NCI-H526 (cell line): ENCODE measurements around the gene LIMK2.
"Not testable (repeated sequence)": the region's sequence is repeated elsewhere in the genome, so short reads cannot be mapped to it uniquely, and the experiment has no call there.

ENCODE experiments used
- DNase-seq, 2 experiments: peaks; one replicate each; lab custom pipeline; 2025; lab: John Stamatoyannopoulos, UW

Gene LIMK2

DNA sequence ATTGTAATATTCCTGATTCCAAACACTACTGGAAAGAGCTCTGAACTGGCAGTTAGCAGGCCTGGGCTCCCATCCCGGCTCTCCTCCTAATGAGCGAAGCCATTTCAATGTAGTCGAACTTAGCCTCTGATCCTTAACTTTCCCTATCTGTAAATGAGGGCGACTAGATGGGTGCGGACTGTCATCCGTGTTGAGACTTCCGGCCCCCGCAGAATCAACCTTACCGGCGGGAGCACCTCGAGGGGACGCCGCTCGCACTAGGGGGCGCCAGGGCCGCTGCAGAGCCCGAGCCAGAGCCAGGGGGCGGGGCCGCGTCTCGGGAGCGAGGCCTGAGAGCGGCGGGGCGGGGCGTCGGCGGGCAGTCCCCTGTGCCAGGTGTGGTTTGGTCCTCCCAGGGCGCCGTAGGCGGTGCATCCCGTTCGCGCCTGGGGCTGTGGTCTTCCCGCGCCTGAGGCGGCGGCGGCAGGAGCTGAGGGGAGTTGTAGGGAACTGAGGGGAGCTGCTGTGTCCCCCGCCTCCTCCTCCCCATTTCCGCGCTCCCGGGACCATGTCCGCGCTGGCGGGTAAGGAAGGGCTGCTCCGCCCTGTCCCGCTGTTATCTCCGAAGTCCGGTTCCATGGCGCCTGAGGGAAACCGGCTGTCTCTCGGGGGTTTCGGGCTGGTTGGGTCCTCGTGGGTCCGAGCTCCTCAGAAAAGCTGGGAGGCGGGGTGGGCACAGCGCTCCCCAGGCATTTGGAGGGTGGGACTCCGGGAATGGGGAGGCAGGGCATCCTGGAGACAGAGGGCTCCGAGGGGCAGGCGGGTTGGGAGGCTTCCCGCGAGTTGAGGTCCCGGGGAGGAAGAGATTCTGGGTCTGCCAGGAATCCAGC lies at the start of gene LIMK2:
LIMK2 (plus strand) TSS at position 437 of the 869 bp plus-strand sequence; CDS start at position 548, 111 bp downstream.
- DNase-seq: peak; percentile 78 to 98

DNA sequence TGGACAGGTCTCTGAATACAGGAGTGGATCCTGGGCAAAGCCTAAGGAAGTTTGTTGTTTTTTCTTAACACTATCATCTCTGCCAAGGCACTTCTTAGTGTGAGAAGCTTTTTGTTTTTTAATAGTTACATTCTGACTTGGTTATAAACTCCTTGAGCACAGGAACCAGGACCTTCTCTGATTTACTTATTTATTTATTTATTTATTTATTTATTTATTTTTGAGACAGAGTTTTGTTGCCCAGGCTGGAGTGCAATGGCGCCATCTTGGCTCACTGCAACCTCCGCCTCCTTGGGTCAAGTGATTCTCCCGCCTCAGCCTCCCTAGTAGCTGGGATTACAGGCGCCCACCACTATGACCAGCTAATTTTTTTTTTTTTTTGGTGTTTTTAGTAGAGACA lies 41.1 kb upstream of the LIMK2 start:
- DNase-seq: no peak

DNA sequence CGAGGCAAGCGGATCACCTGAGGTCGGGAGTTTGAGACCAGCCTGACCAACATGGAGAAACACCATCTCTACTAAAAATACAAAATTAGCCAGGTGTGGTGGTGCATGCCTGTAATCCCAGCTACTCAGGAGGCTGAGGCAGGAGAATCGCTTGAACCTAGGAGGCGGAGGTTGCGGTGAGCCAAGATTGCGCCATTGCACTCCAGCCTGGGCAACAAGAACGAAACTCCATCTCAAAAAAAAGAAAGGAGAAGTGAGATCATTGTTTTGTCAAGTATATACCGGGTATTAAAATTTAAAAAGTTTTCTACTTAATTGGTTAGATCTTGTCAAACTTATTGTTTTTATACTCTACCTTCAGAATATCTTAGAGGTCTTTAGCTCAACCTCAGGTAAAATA lies 40.4 kb upstream of the LIMK2 start:
- not testable (repeated sequence) for DNase-seq

DNA sequence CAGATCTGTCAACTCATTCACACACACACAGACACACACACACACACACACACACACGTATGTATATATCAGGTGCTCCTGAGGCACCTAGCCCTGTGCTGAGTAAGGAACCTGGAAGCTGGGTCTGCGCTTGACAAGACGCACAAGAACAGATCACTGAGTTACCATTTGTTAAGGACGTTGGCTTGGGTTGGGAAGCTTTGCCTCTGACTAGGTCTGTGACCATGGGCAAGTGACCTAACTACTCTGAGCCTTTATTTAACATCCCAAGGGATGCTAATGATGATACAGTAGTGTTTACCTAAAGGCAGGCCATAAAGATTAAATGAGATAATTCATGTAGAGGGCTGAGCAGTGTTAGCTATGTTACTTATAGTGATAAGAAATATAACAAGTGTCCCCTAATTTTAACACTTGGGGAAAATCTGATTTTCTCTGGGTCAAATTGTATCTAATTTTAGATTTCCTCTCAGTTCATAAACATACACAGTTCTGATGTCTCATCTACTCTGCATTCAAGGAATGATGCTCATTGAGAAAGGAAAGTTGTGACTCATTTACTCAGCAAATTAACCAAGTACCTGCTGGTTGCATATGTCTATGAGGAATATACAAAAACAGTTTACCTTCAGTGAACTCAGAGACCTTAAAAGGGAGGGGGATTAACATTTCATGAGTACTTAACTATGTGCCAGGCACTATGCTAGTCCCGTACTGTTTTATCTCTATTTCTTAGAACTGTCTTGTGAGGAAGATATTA lies 38.5 kb upstream of the LIMK2 start:
- no peak for DNase-seq

DNA sequence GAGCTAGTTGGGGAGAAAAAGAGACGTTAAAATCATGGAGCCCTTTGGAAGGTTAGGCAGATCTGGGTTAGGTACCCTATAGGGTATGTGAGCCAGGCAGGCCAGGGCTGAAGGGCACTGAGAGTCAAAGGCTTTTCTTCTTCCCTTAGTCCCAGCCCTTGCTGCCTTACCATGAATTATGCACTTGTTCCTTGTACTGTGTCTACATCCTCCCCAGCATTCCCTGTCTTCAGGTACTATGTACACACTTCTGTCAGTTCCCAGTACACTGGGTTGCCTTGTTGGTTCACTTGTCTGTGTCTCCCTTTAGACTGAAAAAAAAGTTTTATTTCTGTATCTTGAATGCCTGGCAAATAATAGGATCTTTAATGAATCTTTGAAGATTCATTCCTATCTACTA lies 35.2 kb upstream of the LIMK2 start:
- DNase-seq: no peak

DNA sequence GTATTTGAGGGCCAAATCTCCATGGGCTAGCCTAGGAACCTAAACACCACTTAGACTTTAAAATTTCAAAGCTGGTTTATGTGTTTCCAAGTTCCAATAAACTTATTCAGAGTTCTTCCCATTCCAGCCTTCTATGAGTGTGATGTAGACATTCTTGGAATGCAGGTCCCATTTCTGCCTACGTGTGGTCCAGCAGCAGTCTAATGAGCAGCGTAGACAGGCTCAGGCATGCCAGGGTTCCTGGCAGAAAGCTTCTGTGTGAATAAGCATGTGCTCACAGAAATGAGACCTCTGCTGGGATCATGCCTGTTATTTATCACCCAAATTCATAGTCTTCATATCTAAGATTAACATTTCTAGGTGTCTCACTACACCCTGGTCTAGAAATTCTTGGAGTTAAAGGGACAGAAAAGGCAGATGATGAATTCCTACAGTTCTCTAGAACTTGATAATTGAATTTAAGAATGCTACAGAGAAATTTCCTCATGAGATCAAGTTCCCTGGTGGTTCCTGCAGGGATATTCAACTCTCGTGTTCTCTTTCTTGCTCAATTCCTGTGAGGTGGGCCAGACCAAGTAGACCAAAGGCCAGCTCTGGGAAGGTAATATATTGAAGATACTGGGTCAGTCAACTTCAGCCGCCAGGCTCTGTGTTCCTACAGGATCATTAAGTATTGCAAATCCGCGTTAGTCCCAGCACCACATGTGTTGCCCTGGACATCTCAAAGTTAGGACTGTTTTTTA lies 34.5 kb upstream of the LIMK2 start:
- DNase-seq: peak in 1 of 2 experiments; percentile 6

DNA sequence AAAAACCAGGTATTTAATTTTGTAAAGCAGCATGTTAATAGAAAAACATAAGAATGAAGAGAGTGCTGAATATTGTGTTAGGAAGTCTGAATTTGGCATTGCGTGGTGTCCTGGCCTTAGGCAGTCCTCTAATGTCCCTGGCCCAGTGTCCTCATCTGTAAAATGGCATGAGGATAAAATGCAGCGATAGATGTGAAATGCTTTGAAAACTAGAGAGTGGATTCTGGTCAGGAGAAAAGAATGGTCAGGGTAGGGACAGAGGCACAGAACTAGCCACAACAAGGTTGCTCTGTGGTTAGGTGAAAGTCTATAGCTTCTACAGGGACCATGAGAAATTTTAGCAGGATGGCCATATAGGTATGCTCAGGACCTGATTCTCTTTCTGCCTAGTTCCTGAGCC lies 33.2 kb upstream of the LIMK2 start:
- DNase-seq: no peak

DNA sequence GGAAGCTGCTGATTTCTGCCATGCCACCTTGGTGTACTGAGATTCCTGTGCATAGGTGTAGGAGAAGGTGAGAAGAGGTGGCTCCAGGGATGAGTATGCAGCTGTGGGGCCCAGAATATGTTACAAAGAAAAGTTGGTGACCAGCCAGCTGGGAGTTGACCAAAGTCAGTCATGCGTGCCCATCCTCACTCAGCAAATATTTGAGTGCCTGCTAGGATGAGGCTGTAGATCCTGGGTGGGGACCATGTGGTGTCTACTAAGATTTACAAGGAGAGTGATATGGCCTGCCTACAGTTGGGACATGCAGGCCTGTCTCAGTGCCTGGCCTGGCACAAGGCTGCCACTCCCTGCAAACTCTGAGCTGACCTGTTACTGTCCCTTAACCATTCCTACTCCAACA lies 32.8 kb upstream of the LIMK2 start:
- peak in 1 of 2 experiments; percentile 23 for DNase-seq

DNA sequence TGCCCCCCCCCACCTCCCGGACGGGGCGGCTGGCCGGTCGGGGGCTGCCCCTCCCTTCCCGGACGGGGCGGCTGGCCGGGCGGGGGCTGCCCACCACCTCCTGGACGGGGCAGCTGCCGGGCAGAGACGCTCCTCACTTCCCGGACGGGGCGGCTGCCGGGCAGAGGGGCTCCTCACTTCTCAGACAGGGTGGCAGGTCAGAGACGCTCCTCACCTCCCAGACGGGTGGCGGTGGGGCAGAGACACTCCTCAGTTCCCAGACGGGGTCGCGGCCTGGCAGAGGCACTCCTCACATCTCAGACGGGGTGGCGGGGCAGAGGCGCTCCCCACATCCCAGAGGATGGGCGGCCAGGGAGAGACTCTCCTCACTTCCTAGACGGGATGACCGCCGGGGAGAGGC lies 28.1 kb upstream of the LIMK2 start:
- DNase-seq: no peak

DNA sequence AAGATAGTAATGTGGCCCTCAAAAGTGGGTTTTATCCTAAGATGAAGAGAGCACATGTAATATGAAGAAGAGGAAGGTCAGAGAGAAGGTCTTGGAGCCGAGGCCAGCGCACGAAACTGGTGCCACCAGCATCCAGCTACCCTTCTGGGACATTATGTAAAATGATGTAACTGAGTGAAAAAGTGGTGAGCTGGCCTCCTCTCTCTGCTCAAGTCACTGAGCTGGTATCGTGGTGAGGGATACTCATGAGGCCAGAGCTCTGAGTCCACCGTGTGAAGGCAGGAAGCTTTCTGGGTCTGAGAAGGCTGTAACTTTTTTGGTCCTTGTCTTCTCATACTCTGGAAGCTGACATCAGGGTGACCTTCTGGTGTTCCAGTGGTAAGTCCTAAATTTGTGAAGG lies 27.0 kb upstream of the LIMK2 start:
- DNase-seq: no peak

DNA sequence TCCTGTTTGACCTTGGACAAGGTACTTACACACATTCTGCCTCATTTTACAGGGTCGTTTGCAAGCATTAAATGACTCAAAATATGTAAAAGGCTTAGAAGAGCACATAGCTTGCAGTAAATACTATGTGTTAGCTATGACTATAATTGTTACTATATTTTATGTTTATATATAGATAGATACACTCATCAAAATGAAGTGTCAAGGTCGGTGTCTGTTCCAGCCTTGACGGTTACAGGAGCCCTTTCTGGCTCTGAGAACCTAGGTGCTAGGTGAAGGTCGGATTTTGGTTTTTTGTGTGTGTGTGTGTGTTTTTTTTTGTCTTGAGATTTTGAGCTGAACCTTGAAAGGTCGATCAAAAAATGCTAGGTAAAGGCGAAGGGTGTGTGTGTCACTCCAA lies 24.5 kb upstream of the LIMK2 start:
- no peak for DNase-seq

DNA sequence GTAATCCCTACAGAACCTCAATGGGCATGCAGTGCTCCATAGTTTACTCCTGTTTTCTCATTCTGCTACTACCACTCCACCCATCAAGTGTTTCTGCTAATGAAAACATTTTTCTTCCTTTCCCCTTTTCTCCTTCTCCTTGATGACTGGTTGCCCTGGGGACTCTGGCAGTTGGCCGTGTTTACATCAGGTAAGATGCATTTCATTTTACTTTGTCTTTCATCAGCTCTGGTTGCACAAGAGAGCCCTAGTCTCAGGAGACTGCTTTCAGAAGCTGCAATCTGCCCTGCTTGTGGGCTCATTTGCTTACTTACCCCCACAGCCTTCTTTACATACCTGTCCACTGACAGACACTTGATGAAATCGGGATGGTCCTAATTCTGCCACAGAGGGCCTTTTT lies 19.6 kb upstream of the LIMK2 start:
- DNase-seq: peak; percentile 61 to 71

DNA sequence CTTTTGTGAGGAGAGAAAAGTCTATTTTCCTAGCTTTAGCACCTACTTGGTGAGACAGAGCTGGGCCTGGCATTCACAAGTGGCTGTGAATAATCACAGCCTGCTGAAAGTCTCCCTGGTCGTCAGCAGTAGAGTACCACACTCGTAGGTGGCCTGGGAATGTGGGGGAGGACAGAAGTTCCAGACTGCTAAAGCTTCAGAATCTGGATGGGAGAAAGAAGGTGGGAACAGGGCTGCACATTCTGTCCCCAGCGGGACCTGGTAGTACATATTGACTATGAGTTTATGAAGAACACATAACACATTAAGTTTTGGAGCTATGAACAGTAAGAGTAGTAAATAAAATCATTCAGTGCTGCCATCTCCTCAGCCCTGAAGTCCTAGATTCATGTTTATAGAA lies 19.0 kb upstream of the LIMK2 start:
- DNase-seq: no peak

DNA sequence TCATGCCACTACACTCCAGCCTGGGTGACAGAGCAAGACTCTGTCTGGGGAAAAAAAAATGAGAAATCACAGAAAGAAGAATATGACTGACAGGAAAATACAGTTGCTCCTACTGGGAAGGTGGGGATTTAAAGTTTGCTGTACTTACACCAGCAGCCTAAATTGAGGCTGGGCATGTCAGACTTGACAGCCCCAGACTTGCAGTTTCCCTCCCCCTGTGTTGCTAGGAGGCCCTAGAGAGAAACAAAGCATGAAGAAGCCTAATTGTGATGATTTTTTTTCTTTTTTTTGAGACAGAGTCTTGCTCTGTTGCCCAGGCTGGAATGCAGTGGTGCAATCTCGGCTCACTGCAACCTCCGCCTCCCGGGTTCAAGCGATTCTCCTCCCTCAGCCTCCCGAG lies 17.4 kb upstream of the LIMK2 start:
- DNase-seq: not testable (repeated sequence)

DNA sequence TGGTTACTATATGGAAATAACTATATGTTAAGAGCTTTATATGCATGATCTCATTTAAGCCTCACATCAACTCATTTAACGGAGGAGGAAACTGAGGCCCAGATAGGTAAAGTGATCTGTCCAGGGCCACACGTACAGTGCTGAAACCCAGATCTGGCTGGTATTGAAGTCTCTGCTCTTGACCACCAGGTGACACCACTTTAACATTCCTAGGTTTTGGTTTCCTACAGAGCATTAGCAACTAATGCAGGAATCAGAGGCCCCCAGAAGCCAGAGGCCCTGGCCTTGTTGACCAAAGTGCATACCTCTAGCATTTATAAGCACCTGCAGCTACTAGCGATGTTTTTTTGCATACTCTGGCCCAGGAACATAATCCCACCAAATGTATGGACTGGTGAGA lies 12.9 kb upstream of the LIMK2 start:
- no peak for DNase-seq

DNA sequence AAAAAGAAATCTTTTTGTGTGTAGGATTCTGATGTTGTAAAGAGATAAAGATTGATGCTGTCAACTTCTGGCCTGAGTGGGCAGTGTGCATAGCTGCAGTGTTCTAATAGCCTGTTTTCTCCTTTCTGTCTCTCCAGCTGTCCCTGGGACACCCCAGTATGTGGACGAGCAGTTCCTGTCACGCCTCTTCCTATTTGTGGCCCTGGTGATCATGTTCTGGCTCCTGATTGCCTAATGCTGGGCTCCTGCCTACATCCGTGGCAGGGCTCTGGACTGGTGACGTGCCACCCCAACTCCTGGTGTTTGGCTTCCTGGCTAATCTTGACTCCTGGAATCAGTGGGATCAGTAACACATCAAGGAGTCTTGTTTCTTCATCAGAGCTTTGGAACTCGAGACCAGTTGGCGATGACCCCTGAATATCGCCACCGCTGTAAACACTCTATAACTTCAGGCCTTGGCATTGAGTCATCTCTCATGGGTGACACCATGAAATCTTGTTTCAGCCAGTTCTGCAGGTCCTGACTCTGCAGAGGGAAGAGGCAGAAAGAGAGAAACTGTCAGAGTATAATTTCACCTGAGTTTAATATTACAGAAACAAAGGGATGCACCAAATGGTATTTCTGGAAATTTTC lies 7.6 kb upstream of the LIMK2 start:
- DNase-seq: not testable (repeated sequence)

DNA sequence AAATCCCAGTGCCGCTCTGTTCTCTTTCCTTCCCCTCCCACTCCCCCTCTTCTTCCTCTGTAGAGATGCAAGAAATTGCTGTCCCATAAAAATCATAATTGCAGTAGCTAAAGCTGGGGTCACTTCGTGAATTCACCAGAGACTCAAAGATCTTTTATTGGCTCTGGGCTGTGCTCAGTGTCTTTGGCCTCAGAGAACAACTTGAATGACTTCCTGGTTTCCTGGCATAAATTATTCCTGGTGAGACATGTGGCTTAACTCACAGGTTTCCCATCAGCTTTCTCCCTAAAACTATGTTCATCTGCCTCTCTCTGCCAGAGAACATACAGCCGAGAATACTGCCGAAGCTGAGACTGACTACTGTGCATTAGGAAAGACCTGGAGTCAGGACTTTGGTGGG lies 7.0 kb upstream of the LIMK2 start:
- not testable (repeated sequence) for DNase-seq

DNA sequence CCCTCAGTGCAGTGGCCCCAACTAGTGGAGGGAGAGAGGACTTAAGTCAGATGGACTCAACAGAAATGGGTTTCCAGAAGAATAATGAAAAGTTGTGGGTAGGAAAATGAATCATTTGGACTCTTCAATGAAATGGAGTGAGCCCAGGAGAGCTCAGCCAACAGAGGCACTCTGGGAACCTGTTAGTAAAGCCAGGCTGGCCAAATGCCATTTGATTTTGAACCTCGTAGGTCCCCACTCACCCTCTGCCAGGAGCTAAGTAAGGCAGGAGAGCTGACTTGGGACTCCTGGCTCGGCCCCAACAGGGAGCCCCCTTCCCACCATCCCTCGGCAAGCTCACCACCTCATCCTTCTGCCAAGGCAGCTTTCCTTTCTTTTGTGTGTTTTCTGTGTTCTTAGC lies 5.6 kb upstream of the LIMK2 start:
- DNase-seq: not testable (repeated sequence)

DNA sequence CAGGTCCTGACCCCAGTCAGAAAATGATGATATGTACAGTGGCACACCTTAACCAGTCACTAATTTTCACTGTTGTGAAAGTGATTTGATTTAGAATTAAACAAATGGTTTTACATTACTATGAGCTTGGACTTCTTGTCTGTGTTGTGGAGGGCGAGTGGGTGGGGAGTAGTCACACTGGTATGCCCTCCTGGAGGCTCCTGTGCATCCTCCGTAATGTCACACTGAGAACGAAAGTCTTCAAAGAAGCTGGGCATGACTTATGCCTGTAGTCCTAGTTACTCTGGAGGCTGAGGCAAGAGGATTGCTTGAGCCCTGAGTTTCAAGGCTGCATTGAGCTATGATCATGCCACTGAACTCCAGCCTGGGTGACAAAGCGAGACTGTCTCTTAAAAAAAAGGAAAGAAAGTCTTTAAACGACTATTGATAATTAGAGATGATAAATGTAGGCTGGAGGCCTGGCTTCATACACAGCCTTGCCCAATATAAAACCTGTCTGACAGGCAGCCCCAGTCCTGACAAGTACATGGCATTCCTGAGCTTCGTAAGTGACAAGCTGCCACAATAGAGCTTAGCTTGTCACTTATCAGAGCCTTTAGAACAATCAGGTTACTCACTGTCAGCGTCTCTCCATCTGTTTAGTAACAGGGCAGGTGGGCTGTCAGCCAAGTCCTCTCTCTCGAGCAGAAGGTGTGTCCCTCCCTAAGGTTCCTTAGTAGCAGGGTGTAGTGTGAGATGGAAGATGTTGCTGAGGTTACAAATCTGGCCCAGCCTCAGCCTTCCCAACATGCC lies 5.0 kb upstream of the LIMK2 start:
- DNase-seq: no peak

DNA sequence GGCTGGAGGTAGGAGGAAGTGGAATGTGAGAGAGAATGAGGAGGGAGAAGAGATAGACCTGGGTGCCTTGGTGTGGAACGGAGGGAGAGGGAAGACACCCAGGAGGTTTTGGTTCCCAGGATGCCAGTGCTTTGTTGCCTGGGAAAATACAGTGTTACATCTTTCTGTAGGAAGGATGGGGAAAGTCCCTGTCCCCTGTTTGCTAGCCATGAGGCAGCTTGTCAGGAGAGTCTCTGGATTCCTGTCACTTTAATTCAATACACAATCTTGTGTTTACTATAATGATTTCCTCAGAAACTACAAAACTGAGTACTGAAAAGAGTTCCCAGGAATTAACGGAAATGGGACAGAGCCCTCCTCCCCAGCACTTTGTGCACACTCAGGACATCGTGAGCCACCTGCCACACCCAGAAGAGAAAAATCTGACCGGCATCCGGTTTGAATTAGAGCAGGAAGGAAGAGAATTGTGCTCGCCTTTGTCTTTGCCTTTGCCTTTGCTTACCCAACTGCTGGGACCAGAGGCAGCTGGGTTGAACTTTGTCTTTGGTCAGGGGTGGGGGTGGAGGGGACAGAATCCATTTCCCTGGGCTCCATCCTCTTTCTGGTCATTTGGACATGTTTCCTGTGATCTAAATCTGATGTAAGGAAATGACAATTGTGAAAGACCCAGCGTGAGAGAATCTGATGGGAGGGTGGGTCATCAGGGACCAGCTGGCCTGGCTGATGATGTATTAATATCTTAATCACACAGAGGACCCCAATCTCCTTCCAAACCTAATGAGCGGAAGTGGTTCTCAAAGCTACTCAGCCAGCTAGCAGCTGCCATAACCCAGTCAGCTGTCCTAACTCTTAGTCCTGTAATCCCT lies 1.3 kb upstream of the LIMK2 start:
- no peak for DNase-seq
